Measurements from ENCODE around the gene ARHGEF9. TPM values are rescaled to one million over a fixed set of nuclear protein-coding genes. Genes with fewer than 3 reads are reported as not detected.

ARHGEF9 gene
- total RNA-seq, 1 donor from 2014 or later = 10.3 TPM

GRCh38 chrX:63675716-63676115 is 109.3 kb downstream of the ARHGEF9 start:
- H3K9me3 ChIP-seq = no peaks in the 10 kb centered on the region
- no peaks in the 10 kb centered on the region for H3K4me1 ChIP-seq
- intact Hi-C loops (cut with DNase I) = no loop called here
- DNase-seq (ENCODE audit: extremely low spot score in 2 of 2) = no peak
- H3K27ac ChIP-seq = no peak overlapping the region
- H3K27me3 ChIP-seq = no peaks in the 10 kb centered on the region
- H3K36me3 ChIP-seq = peaks cover 0 to 4% of the 10 kb centered on the region in 2 donors
- TF ChIP-seq POLR2AphosphoS5 (IDR thresholded peaks at IDR 0.05; ENCODE audit: insufficient read depth in 1 of 2, low read depth in 1 of 2) (no peak), POLR2A (IDR thresholded peaks at IDR 0.05) (no peak)
- TF ChIP-seq, protein P1, sequence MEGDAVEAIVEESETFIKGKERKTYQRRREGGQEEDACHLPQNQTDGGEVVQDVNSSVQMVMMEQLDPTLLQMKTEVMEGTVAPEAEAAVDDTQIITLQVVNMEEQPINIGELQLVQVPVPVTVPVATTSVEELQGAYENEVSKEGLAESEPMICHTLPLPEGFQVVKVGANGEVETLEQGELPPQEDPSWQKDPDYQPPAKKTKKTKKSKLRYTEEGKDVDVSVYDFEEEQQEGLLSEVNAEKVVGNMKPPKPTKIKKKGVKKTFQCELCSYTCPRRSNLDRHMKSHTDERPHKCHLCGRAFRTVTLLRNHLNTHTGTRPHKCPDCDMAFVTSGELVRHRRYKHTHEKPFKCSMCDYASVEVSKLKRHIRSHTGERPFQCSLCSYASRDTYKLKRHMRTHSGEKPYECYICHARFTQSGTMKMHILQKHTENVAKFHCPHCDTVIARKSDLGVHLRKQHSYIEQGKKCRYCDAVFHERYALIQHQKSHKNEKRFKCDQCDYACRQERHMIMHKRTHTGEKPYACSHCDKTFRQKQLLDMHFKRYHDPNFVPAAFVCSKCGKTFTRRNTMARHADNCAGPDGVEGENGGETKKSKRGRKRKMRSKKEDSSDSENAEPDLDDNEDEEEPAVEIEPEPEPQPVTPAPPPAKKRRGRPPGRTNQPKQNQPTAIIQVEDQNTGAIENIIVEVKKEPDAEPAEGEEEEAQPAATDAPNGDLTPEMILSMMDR (IDR thresholded peaks at IDR 0.05) = no peak
- H3K4me3 ChIP-seq = no peak overlapping the region

DNA sequence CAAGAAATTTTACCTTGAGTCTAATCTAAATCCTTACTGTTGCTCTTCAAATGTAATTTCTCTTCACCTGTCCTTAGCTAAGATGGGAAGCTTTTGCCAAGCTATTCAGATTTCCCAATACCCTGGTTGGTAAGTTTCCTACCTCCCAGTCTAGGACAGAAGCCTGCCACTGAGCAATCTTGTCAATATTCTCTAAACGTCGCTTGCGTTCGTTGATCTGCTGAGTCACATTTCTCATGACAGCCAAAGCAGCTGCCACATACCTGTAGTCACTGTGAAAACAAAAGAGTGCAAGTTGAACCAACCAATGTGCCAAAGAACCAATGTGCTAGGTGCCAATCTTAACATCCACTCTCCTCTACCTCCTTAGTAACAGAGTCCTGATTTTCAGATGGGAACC is 111.1 kb downstream of the ARHGEF9 start:
- Histone ChIP-seq H3K27me3 (no peaks in the 10 kb centered on the region), H3K4me3 (no peak overlapping the region), H3K9me3 (no peaks in the 10 kb centered on the region), H3K27ac (no peak overlapping the region), H3K36me3 (peaks cover 0 to 4% of the 10 kb centered on the region in 2 donors), H3K4me1 (no peaks in the 10 kb centered on the region)
- TF ChIP-seq POLR2A (IDR thresholded peaks at IDR 0.05) (no peak), POLR2AphosphoS5 (IDR thresholded peaks at IDR 0.05; ENCODE audit: insufficient read depth in 1 of 2, low read depth in 1 of 2) (no peak)
- TF ChIP-seq, protein P1 (IDR thresholded peaks at IDR 0.05) = no peak
- DNase-seq (ENCODE audit: extremely low spot score in 2 of 2) = no peak
- intact Hi-C loops (cut with DNase I) = no loop called here

GRCh38 chrX:63664741-63665140 is 120.3 kb downstream of the ARHGEF9 start:
- intact Hi-C loops (cut with DNase I) = no loop called here
- H3K27me3 ChIP-seq = no peaks in the 10 kb centered on the region
- no peaks in the 10 kb centered on the region for H3K36me3 ChIP-seq
- H3K4me1 ChIP-seq = no peaks in the 10 kb centered on the region
- TF ChIP-seq, protein P1 (IDR thresholded peaks at IDR 0.05) = no peak
- TF ChIP-seq POLR2AphosphoS5 (IDR thresholded peaks at IDR 0.05; ENCODE audit: insufficient read depth in 1 of 2, low read depth in 1 of 2) (no peak), POLR2A (IDR thresholded peaks at IDR 0.05) (no peak)
- DNase-seq (ENCODE audit: extremely low spot score in 2 of 2) = no peak
- no peak overlapping the region for H3K4me3 ChIP-seq
- no peaks in the 10 kb centered on the region for H3K9me3 ChIP-seq
- H3K27ac ChIP-seq = no peak overlapping the region

DNA sequence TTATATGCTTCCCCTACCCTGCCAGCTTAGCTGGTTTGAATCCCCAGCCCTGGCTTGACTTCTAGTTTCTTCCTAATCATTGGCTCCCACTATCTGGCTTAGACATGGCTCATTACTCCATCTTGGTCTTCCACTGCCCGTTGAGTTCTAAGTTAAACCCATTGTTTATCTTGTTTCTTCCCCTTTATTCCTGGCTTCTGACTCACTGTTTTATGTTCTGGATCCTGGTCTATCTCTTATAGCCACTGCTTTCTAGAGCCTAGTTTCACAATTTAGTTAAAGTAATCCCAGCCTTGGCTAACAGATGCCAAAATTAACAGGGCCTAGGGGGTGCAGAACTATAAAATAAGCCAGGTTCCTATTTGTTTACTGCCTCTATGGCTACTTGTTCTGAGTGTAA is 120.9 kb downstream of the ARHGEF9 start:
- H3K36me3 ChIP-seq = no peaks in the 10 kb centered on the region
- H3K27ac ChIP-seq = no peak overlapping the region
- H3K4me1 ChIP-seq = no peaks in the 10 kb centered on the region
- no peak for DNase-seq (ENCODE audit: extremely low spot score in 2 of 2)
- TF ChIP-seq, protein P1 (IDR thresholded peaks at IDR 0.05) = no peak
- TF ChIP-seq POLR2A (IDR thresholded peaks at IDR 0.05) (no peak), POLR2AphosphoS5 (IDR thresholded peaks at IDR 0.05; ENCODE audit: insufficient read depth in 1 of 2, low read depth in 1 of 2) (no peak)
- no peak overlapping the region for H3K4me3 ChIP-seq
- no peaks in the 10 kb centered on the region for H3K9me3 ChIP-seq
- no peaks in the 10 kb centered on the region for H3K27me3 ChIP-seq
- intact Hi-C loops (cut with DNase I) = no loop called here

GRCh38 chrX:63661676-63662075 is 123.3 kb downstream of the ARHGEF9 start:
- Histone ChIP-seq H3K4me1 (no peaks in the 10 kb centered on the region), H3K9me3 (no peaks in the 10 kb centered on the region), H3K4me3 (no peak overlapping the region), H3K27me3 (no peaks in the 10 kb centered on the region), H3K27ac (no peak overlapping the region), H3K36me3 (no peaks in the 10 kb centered on the region)
- DNase-seq (ENCODE audit: extremely low spot score in 2 of 2) = no peak
- TF ChIP-seq POLR2AphosphoS5 (IDR thresholded peaks at IDR 0.05; ENCODE audit: insufficient read depth in 1 of 2, low read depth in 1 of 2) (no peak), POLR2A (IDR thresholded peaks at IDR 0.05) (no peak)
- TF ChIP-seq, protein P1 (IDR thresholded peaks at IDR 0.05) = no peak
- intact Hi-C loops (cut with DNase I) = no loop called here

Data from vagina (tissue), 2 donors.